Naive thymus-derived CD4-positive, alpha-beta T cell (primary cell): ENCODE data around the gene CD74. TPM values are rescaled to one million over a fixed set of nuclear protein-coding genes. Genes with fewer than 3 reads are reported as not detected.
"Not testable (repeated sequence)": the region's sequence is repeated elsewhere in the genome, so short reads cannot be mapped to it uniquely, and the experiment has no call there.

Experiments used
- ATAC-seq: fragments of 150-1000 bp; cut with Tn5 transposase; 2 replicates; pipeline ENCODE4 v1.10.0; 2021; ENCODE audit warnings: mild to moderate bottlenecking, moderate library complexity
- CTCF ChIA-PET: fragments of 350-600 bp; sonication (Branson Sonifier 250); formaldehyde crosslinking; loops from one replicate; lab custom pipeline; 2021; ENCODE audit warnings: antibody characterized with exemption; lab: Charles Lee
- POLR2A ChIA-PET: fragments of 350-600 bp; sonication (Branson Sonifier 250); formaldehyde crosslinking; loops from one replicate; lab custom pipeline; 2021; ENCODE audit warnings: antibody characterized with exemption, inconsistent platforms; lab: Charles Lee
- DNase-seq, 9 donors: peaks; one replicate each; pipeline versions ENCODE4 v3.0.0 to v3.0.0-alpha.2; 2020 to 2022; ENCODE audit warnings: mixed read lengths in 1 of 9
- H3K27ac ChIP-seq: one replicate; pipeline ENCODE4 v1.7.0; 2013; ENCODE audit warnings: mild to moderate bottlenecking, low read depth, low read length, moderate library complexity
- H3K27me3 ChIP-seq, 2 donors: one replicate each; pipeline ENCODE4 v1.7.0; 2013; ENCODE audit warnings: low read length in 2 of 2, mild to moderate bottlenecking in 2 of 2, moderate library complexity in 2 of 2; ENCODE audit not compliant: control insufficient read depth in 2 of 2, insufficient read depth in 2 of 2
- H3K36me3 ChIP-seq, 3 experiments: 1 replicate in 2 of 3; 2 replicates in 1 of 3; pipeline ENCODE4 v1.7.0; 2013; ENCODE audit warnings: low read length in 3 of 3, mild to moderate bottlenecking in 3 of 3, moderate library complexity in 1 of 3; ENCODE audit not compliant: insufficient read depth in 3 of 3, control insufficient read depth in 2 of 3
- H3K4me1 ChIP-seq, 2 donors: one replicate each; pipeline ENCODE4 v1.7.0; 2013; ENCODE audit warnings: low read length in 2 of 2, mild to moderate bottlenecking in 2 of 2, moderate library complexity in 1 of 2; ENCODE audit not compliant: control insufficient read depth in 2 of 2, insufficient read depth in 2 of 2
- H3K4me3 ChIP-seq: 2 replicates; pipeline ENCODE4 v1.7.0; 2013; ENCODE audit warnings: mild to moderate bottlenecking, low read length
- H3K9me3 ChIP-seq, 3 experiments: 1 replicate in 2 of 3; 2 replicates in 1 of 3; pipeline ENCODE4 v1.7.0; 2013; ENCODE audit warnings: low read length in 3 of 3; ENCODE audit not compliant: control insufficient read depth in 2 of 3
- H3K27ac Mint-ChIP-seq, 9 donors: one replicate each; pipeline ENCODE4 v1.8.0; 2020 to 2022; ENCODE audit warnings: mixed read lengths in 9 of 9, mild to moderate bottlenecking in 8 of 9, moderate library complexity in 5 of 9, inconsistent platforms in 2 of 9
- H3K27me3 Mint-ChIP-seq, 5 donors: one replicate each; pipeline ENCODE4 v1.8.0; 2021 to 2022; ENCODE audit warnings: mixed read lengths in 5 of 5, mild to moderate bottlenecking in 1 of 5
- H3K36me3 Mint-ChIP-seq, 5 donors: one replicate each; pipeline ENCODE4 v1.8.0; 2020 to 2022; ENCODE audit warnings: mixed read lengths in 5 of 5, mild to moderate bottlenecking in 3 of 5, inconsistent platforms in 1 of 5
- H3K4me1 Mint-ChIP-seq, 7 donors: one replicate each; pipeline ENCODE4 v1.8.0; 2020 to 2022; ENCODE audit warnings: mixed read lengths in 7 of 7, mild to moderate bottlenecking in 3 of 7, inconsistent platforms in 1 of 7
- H3K4me3 Mint-ChIP-seq, 10 donors: one replicate each; pipeline ENCODE4 v1.8.0; 2020 to 2022; ENCODE audit warnings: mild to moderate bottlenecking in 10 of 10, mixed read lengths in 10 of 10, moderate library complexity in 6 of 10, inconsistent platforms in 2 of 10
- H3K9me3 Mint-ChIP-seq, 11 donors: one replicate each; pipeline ENCODE4 v1.8.0; 2020 to 2022; ENCODE audit warnings: mixed read lengths in 11 of 11, mild to moderate bottlenecking in 4 of 11, inconsistent platforms in 1 of 11, moderate library complexity in 1 of 11
- intact Hi-C, 2 donors: fragments of 100-400 bp; cut with micrococcal nuclease; formaldehyde crosslinking; loops; one replicate each; pipeline ENCODE4 v1.15.1; 2023
- polyA plus RNA-seq, 2 donors: library from polyadenylated mRNA; unstranded; fragments of 300-500 nt; fragmentation: Illumina TruSeq; gene quantifications; one replicate each; pipeline ENCODE4 v1.2.3, GENCODE V29; 2021
- total RNA-seq, 6 experiments: library from RNA in 5 of 6; stranded (reverse) in 5 of 6; gene quantifications; 1 replicate in 5 of 6; 2 replicates in 1 of 6; pipeline ENCODE4 v1.2.3 and lab custom pipeline; 2021 to 2026

CD74 gene
- total and polyA plus RNA-seq, 7 experiments from 2014 or later = 153 to 1,948 (median 413) TPM

DNA sequence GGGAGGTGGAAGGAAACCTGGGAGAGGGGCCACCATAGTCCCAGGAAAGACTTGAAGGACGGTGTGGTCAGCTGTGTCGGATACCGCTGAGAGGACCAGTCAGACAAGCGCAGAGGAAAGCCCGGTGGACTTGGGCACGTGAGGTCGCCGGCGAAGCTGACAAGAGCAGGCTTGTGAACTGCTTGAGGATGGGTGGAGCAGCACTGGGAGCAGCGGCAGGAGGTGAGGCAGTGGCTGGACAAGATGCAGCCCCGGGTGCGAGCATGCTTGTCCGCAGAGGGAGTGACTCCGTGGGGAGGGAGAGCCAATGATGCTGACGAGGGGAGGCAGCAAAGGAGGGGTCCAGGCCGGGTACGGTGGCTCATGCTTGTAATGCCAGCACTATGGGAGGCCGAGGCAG, 18.3 kb upstream of the CD74 start:
- Histone ChIP-seq H3K27ac (no peak overlapping the region), H3K9me3 (no peaks in the 10 kb centered on the region), H3K36me3 (no peaks in the 10 kb centered on the region), H3K4me3 (no peak overlapping the region), H3K27me3 (no peaks in the 10 kb centered on the region), H3K4me1 (peaks cover 0 to 3% of the 10 kb centered on the region in 2 donors)
- ChIA-PET CTCF (interaction anchor here (1.1 kb wide), 1 partner anchor 20 kb away, joined by 3 read pairs; no protein-coding TSS in a partner anchor), POLR2A (interaction anchor here (0.6 kb wide), 1 partner anchor 18 kb away, joined by 3 read pairs; no protein-coding TSS in a partner anchor)
- no peak overlapping the region for H3K27ac Mint-ChIP-seq
- peaks cover 3 to 9% (median 4%) of the 10 kb centered on the region in 7 donors for H3K4me1 Mint-ChIP-seq
- H3K4me3 Mint-ChIP-seq = no peak overlapping the region
- intact Hi-C loops = loop anchor here in 1 of 2 donors (10.0 kb wide), 1 partner anchor 156 kb away; no protein-coding TSS in a partner anchor
- peaks cover 0 to 1% (median 0%) of the 10 kb centered on the region in 11 donors for H3K9me3 Mint-ChIP-seq
- H3K27me3 Mint-ChIP-seq = peaks cover 0 to 5% (median 0%) of the 10 kb centered on the region in 5 donors
- ATAC-seq (no peak), DNase-seq (no peak)
- H3K36me3 Mint-ChIP-seq = peaks cover 0 to 4% (median 0%) of the 10 kb centered on the region in 5 donors

DNA sequence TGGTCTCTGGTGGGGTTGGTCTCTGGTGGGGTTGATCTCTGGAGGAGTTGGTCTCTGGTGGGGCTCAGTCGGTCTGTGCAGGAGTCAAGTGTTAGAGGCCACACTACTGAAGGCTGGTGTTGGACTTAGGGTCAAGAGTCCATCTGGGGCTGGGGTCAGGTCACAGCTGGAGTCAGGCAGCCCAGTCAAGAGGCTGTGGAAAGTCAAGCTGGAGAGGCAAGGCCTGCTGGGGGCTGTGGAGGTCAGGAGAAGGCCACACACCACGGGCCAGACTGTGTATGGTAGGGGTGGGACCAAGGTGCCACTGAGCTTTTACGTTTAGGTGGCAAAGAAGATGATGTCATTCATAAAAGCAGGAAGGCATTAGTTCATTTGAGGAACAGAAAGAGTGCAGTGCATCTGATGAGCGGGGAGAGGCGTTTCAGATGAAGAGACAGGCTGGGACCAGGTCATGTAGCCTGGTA, 16.7 kb upstream of the CD74 start:
- Histone ChIP-seq H3K27me3 (no peaks in the 10 kb centered on the region), H3K36me3 (no peaks in the 10 kb centered on the region), H3K4me3 (no peak overlapping the region), H3K9me3 (no peaks in the 10 kb centered on the region), H3K27ac (no peak overlapping the region), H3K4me1 (no peaks in the 10 kb centered on the region)
- CTCF ChIA-PET = no interaction called here
- intact Hi-C loops = no loop called here
- peaks cover 0 to 5% (median 0%) of the 10 kb centered on the region in 5 donors for H3K27me3 Mint-ChIP-seq
- peaks cover 0 to 4% (median 0%) of the 10 kb centered on the region in 5 donors for H3K36me3 Mint-ChIP-seq
- peaks cover 0 to 5% (median 0%) of the 10 kb centered on the region in 7 donors for H3K4me1 Mint-ChIP-seq
- H3K9me3 Mint-ChIP-seq = peaks cover 0 to 1% (median 0%) of the 10 kb centered on the region in 11 donors
- peak; percentile 81 for ATAC-seq
- no peak overlapping the region for H3K27ac Mint-ChIP-seq
- H3K4me3 Mint-ChIP-seq = no peak overlapping the region
- no peak for DNase-seq
- POLR2A ChIA-PET = no interaction called here

DNA sequence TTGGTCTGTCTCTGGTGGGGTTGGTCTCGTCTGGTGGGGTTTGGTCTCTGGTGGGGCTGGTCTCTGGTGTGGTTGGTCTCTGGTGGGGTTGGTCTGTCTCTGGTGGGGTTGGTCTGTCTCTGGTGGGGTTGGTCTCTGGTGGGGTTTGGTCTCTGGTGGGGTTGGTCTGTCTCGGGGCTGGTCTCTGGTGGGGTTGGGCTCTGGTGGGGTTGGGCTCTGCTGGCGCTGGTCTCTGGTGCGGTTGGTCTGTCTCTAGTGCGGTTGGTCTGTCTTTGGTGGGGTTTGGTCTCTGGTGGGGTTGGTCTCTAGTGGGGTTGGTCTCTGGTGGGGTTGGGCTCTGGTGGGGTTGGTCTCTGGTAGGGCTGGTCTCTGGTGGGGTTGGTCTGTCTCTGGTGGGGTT, 16.3 kb upstream of the CD74 start:
- Mint-ChIP-seq H3K9me3 (peaks cover 0 to 1% (median 0%) of the 10 kb centered on the region in 11 donors), H3K4me3 (no peak overlapping the region), H3K36me3 (peaks cover 0 to 4% (median 0%) of the 10 kb centered on the region in 5 donors), H3K27me3 (peaks cover 0 to 5% (median 0%) of the 10 kb centered on the region in 5 donors), H3K4me1 (peaks cover 0 to 5% (median 0%) of the 10 kb centered on the region in 7 donors), H3K27ac (no peak overlapping the region)
- ChIA-PET POLR2A (no interaction called here), CTCF (no interaction called here)
- Histone ChIP-seq H3K4me1 (no peaks in the 10 kb centered on the region), H3K4me3 (no peak overlapping the region), H3K9me3 (no peaks in the 10 kb centered on the region), H3K27ac (no peak overlapping the region), H3K36me3 (no peaks in the 10 kb centered on the region), H3K27me3 (no peaks in the 10 kb centered on the region)
- ATAC-seq = no peak
- intact Hi-C loops = no loop called here
- DNase-seq = no peak

DNA sequence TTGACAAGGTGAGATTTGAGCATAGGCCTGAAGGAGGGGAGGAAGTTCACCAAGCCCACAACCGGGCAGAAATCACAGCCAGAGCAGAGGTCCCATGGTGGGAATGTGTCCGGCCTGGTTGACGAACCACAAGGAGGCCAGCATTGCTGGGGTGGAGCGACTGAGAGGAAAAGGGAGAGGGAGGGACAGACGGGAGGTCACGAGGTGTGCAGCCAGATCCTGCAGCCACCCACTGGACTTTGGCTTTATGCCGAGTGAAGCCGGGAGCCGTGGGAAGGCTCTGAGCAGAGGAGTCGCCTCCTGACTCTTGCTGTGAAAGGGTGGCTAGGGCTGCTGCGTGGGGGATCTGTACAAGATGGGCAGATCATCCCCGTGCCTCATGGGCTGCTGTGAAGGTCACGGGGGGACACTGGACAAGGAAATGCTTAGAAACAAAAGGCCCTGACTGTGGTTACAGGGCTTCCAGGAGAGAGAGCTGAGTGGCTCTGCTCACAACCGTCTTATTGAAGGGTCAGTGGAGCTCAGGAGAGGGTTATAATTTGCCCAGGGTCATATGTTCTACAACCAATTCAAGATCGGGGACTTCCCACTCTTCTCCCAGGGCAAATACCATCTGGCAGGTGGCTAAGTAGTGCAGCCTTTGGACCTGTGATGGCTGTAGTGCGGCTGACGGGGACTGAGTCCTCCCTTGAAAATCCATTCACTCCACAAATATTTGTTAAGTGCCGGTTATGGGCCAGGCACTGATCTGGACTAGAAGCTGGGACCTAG, 15.6 kb upstream of the CD74 start:
- Histone ChIP-seq H3K4me1 (no peaks in the 10 kb centered on the region), H3K4me3 (no peak overlapping the region), H3K27me3 (no peaks in the 10 kb centered on the region), H3K27ac (no peak overlapping the region), H3K9me3 (no peaks in the 10 kb centered on the region), H3K36me3 (no peaks in the 10 kb centered on the region)
- Mint-ChIP-seq H3K4me3 (no peak overlapping the region), H3K36me3 (peaks cover 0 to 4% (median 0%) of the 10 kb centered on the region in 5 donors), H3K27ac (no peak overlapping the region), H3K9me3 (peaks cover 0 to 1% (median 0%) of the 10 kb centered on the region in 11 donors), H3K4me1 (peaks cover 0 to 5% (median 0%) of the 10 kb centered on the region in 7 donors), H3K27me3 (peaks cover 0 to 5% (median 0%) of the 10 kb centered on the region in 5 donors)
- DNase-seq (no peak), ATAC-seq (no peak)
- ChIA-PET POLR2A (no interaction called here), CTCF (no interaction called here)
- intact Hi-C loops = no loop called here

DNA sequence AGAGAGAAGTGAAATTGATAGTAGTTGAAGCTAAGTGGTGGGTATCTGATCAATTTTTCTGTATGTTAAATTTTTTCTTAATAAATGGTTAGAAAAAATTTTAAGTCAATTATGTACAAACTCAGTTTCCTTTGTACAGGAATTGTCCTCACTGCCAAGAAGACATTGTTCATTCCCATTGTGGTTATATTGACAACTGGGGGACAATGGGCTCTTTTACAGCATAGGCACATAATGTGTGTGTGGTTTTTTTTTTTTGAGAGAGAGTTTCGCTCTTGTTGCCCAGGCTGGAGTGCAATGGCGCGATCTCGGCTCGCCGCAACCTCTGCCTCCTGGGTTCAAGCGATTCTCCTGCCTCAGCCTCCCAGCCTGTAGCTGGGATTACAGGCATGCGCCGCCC, 13.5 kb upstream of the CD74 start:
- POLR2A ChIA-PET = interaction anchor here (0.6 kb wide), 1 partner anchor 673 kb away, joined by 3 read pairs; no protein-coding TSS in a partner anchor
- not testable (repeated sequence) for H3K4me1 Mint-ChIP-seq
- CTCF ChIA-PET = interaction anchor here (1.5 kb wide), 1 partner anchor 8 kb away, joined by 7 read pairs; no protein-coding TSS in a partner anchor

DNA sequence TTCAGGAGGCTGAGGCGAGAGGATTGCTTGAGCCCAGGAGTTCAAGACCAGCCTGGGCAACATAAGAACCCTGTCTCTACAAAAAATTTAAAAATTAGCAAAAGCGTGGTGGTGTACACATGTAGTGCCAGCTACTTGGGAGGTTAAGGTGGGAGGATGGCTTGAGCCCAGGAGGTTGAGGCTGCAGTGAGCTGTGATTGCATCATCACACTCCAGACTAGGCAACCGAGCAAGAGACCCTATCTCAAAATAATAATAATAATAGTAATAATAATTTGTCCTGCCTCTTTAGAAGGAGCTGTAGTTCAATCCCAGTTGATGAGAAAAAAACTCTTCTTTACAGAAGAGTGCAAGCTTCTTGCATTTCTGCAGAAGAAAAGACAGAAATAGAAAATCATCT, 10.0 kb upstream of the CD74 start:
- intact Hi-C loops = no loop called here
- H3K4me3 Mint-ChIP-seq = no peak overlapping the region
- no peak for DNase-seq
- H3K9me3 Mint-ChIP-seq = no peaks in the 10 kb centered on the region
- Histone ChIP-seq H3K9me3 (no peaks in the 10 kb centered on the region), H3K27me3 (no peaks in the 10 kb centered on the region), H3K36me3 (no peaks in the 10 kb centered on the region), H3K4me1 (no peaks in the 10 kb centered on the region), H3K27ac (no peak overlapping the region), H3K4me3 (no peak overlapping the region)
- peaks cover 0 to 9% (median 0%) of the 10 kb centered on the region in 7 donors for H3K4me1 Mint-ChIP-seq
- POLR2A ChIA-PET = no interaction called here
- no peak for ATAC-seq
- H3K27ac Mint-ChIP-seq = peak overlapping the region in 1 of 9 donors; percentile 29
- H3K36me3 Mint-ChIP-seq = no peaks in the 10 kb centered on the region
- peaks cover 0 to 9% (median 0%) of the 10 kb centered on the region in 5 donors for H3K27me3 Mint-ChIP-seq
- CTCF ChIA-PET = no interaction called here

More for the DNA sequence above, 13.5 kb upstream of the CD74 start:
- H3K36me3 ChIP-seq, H3K9me3 Mint-ChIP-seq, DNase-seq, H3K27ac ChIP-seq, intact Hi-C loops, H3K27ac Mint-ChIP-seq, H3K27me3 Mint-ChIP-seq, H3K9me3 ChIP-seq, ATAC-seq, H3K4me3 ChIP-seq, H3K27me3 ChIP-seq, H3K4me3 Mint-ChIP-seq, H3K4me1 ChIP-seq, H3K36me3 Mint-ChIP-seq: not testable (repeated sequence)
